K562 (cell line): ENCODE data around the gene ANKRD27. TPM values are rescaled to one million over a fixed set of nuclear protein-coding genes. Genes with fewer than 3 reads are reported as not detected.

Experiments used
- ATAC-seq: fragments of 200-7000 bp; cut with Tn5 transposase; 3 replicates; pipeline ENCODE4 v1.9.1; 2020; ENCODE audit warnings: moderate library complexity
- BruUV-seq: library from RNA; stranded (reverse); fragments of 400-500 nt; replicated peaks from 2 replicates; lab custom pipeline; 2021; lab: Mats Ljungman, UMichigan
- CTCF ChIA-PET: fragments of 300-600 bp; formaldehyde crosslinking; extraction: SDS; loops from one replicate; lab custom pipeline; 2021; ENCODE audit warnings: low intra/inter-chr PET ratio; lab: Yijun Ruan, JAX
- POLR2A ChIA-PET: fragments of 300-600, 350-650 bp; sonication (Branson Sonifier 250); formaldehyde crosslinking; extraction: SDS; loops from one replicate; lab custom pipeline; 2021; ENCODE audit warnings: antibody characterized with exemption, inconsistent platforms; lab: Yijun Ruan, JAX
- DNase-seq, 4 experiments: peaks; one replicate each; pipeline versions ENCODE4 v3.0.0 to v3.0.0-alpha.2; 2011 to 2018; ENCODE audit warnings: low spot score in 3 of 4, mixed read lengths in 3 of 4; ENCODE audit errors: extremely low read depth in 1 of 4
- FAIRE-seq: peaks from 2 replicates; lab custom pipeline; 2011; peaks lifted over from hg19 to GRCh38; lab: Jason Lieb, UNC
- H2AFZ ChIP-seq: 2 replicates; pipeline ENCODE4 v1.6.0; 2011; ENCODE audit warnings: low read depth, low read length, control low read depth, inconsistent platforms
- H3K27ac ChIP-seq: fragments of 200-600 bp; 3 replicates; pipeline ENCODE4 v1.8.0; 2011; ENCODE audit warnings: low read depth, mild to moderate bottlenecking, control low read depth, inconsistent platforms, low read length, moderate library complexity, mixed read lengths; ENCODE audit errors: extremely low read depth
- H3K27me3 ChIP-seq, 2 experiments: fragments of 300-600 bp in 1 of 2; 2 replicates in 1 of 2; 3 replicates in 1 of 2; pipeline versions ENCODE4 v1.6.0 to v1.8.0; 2011; ENCODE audit warnings: inconsistent platforms in 2 of 2, low read length in 2 of 2, mild to moderate bottlenecking in 1 of 2, mixed read lengths in 1 of 2, moderate library complexity in 1 of 2; ENCODE audit not compliant: control insufficient read depth in 2 of 2, insufficient read depth in 2 of 2
- H3K36me3 ChIP-seq: fragments of 300-600 bp; 3 replicates; pipeline ENCODE4 v1.8.0; 2011; ENCODE audit warnings: mild to moderate bottlenecking, low read length, inconsistent platforms; ENCODE audit not compliant: control insufficient read depth, insufficient read depth
- H3K4me1 ChIP-seq, 2 experiments: fragments of 200-600 bp in 1 of 2; replicated peaks in 1 of 2; 2 replicates in 1 of 2; 3 replicates in 1 of 2; pipeline versions ENCODE4 v1.5.1 to v1.8.0; 2011; ENCODE audit warnings: inconsistent platforms in 2 of 2, low read length in 2 of 2, mild to moderate bottlenecking in 1 of 2, mixed read lengths in 1 of 2, moderate library complexity in 1 of 2; ENCODE audit not compliant: control insufficient read depth in 2 of 2, insufficient read depth in 2 of 2
- H3K4me2 ChIP-seq: 2 replicates; pipeline ENCODE4 v1.6.1; 2011; ENCODE audit warnings: low read length, control low read depth, inconsistent platforms, mixed read lengths; ENCODE audit not compliant: insufficient read depth
- H3K4me3 ChIP-seq: fragments of 200-600 bp; sonication (generic), shearing (Covaris generic); 2 replicates; pipeline ENCODE4 v1.5.1; 2016; ENCODE audit warnings: control low read depth, inconsistent platforms
- H3K79me2 ChIP-seq: fragments of 200-600 bp; 3 replicates; pipeline ENCODE4 v1.8.0; 2011; ENCODE audit warnings: low read length, inconsistent platforms; ENCODE audit not compliant: control insufficient read depth, insufficient read depth
- H3K9ac ChIP-seq, 2 experiments: 2 replicates each; pipeline versions ENCODE4 v1.6.0 to v1.6.1; 2011; ENCODE audit warnings: low read depth in 2 of 2, low read length in 2 of 2, control low read depth in 1 of 2, inconsistent platforms in 1 of 2, mild to moderate bottlenecking in 1 of 2, mixed read lengths in 1 of 2; ENCODE audit not compliant: insufficient read depth in 1 of 2
- H3K9me1 ChIP-seq: one replicate; pipeline ENCODE4 v1.6.0; 2011; ENCODE audit warnings: inconsistent platforms, mild to moderate bottlenecking, low read length, moderate library complexity; ENCODE audit not compliant: control insufficient read depth, insufficient read depth
- H3K9me3 ChIP-seq: replicated peaks from 2 replicates; pipeline ENCODE4 v1.5.1; 2011; ENCODE audit warnings: low read depth, low read length, inconsistent platforms; ENCODE audit not compliant: control insufficient read depth, insufficient read depth
- H4K20me1 ChIP-seq: replicated peaks from 2 replicates; pipeline ENCODE4 v1.6.1; 2011; ENCODE audit warnings: low read length, inconsistent platforms, mixed read lengths; ENCODE audit not compliant: control insufficient read depth, insufficient read depth
- GABPA ChIP-seq: fragments of 200-800 bp; sonication (Bioruptor generic); conservative IDR thresholded peaks from 2 replicates; pipeline ENCODE4 v1.6.1; 2016; ENCODE audit warnings: low read depth, missing genetic modification characterization, missing compliant biosample characterization
- HIVEP1 ChIP-seq: fragments of 250-450 bp; sonication (Bioruptor Pico); IDR thresholded peaks from 2 replicates; pipeline ENCODE4 v1.4.0; 2020; ENCODE audit warnings: mild to moderate bottlenecking
- KHSRP ChIP-seq: fragments of 450-650 bp; IDR thresholded peaks from 2 replicates; pipeline ENCODE4 v1.6.1; 2017
- POLR2G ChIP-seq: fragments of 200-400 bp; formaldehyde crosslinking; IDR thresholded peaks from 2 replicates; pipeline ENCODE4 v1.6.1; 2017; ENCODE audit warnings: low read depth, mild to moderate bottlenecking, antibody characterized with exemption, low read length, moderate library complexity
- RCOR1 ChIP-seq, 2 experiments: IDR thresholded peaks; 2 replicates each; pipeline ENCODE4 v1.6.1; 2012; ENCODE audit warnings: low read depth in 2 of 2, low read length in 2 of 2, borderline replicate concordance in 1 of 2, improper control_type of control experiment in 1 of 2
- SMARCE1 ChIP-seq: fragments of 450-650 bp; IDR thresholded peaks from 2 replicates; pipeline ENCODE4 v1.7.1; 2016; ENCODE audit warnings: mild to moderate bottlenecking
- ZNF354B ChIP-seq: fragments of 250-450 bp; sonication (Bioruptor Pico); IDR thresholded peaks from 2 replicates; pipeline ENCODE4 v1.4.0; 2020
- ZNF76 ChIP-seq: fragments of 250-450 bp; sonication (Bioruptor Pico); IDR thresholded peaks from 2 replicates; pipeline ENCODE4 v1.4.0; 2020; ENCODE audit warnings: mild to moderate bottlenecking, moderate library complexity, borderline replicate concordance
- ZNF77 ChIP-seq: fragments of 250-450 bp; sonication (Bioruptor Pico); IDR thresholded peaks from 2 replicates; pipeline ENCODE4 v1.5.0; 2020
- WGBS: fragments of 100-300 bp; shearing (Covaris generic); methylation state at CpG from one replicate; pipeline ENCODE4 v1.1.6; 2016; ENCODE audit warnings: low coverage, mixed read lengths; ENCODE audit not compliant: insufficient coverage; ENCODE audit errors: missing lambda C conversion rate; 5-methylcytosine and 5-hydroxymethylcytosine counted together
- in situ Hi-C: fragments of 300-500 bp; cut with MboI; formaldehyde crosslinking; loops from 4 replicates; pipeline ENCODE4 v1.15.0; 2018; ENCODE audit warnings: inconsistent platforms, mixed read lengths
- intact Hi-C: fragments of 100-400 bp; cut with micrococcal nuclease; formaldehyde crosslinking; loops from 2 replicates; pipeline ENCODE4 v1.14.2; 2022
- polyA plus RNA-seq, 8 experiments: library from polyadenylated mRNA; depleted of rRNA in 4 of 8; stranded (reverse) in 5 of 8; unstranded in 3 of 8; fragments of >200 nt; fragmentation: Nextera tagmentation in 2 of 8; fragmentation: Illumina TruSeq in 1 of 8; extraction: Ambion mirVana in 2 of 8; extraction: Trizol in 1 of 8; gene quantifications; 2 replicates each; pipeline versions ENCODE4 v1.2.1 to v1.2.3, GENCODE V29; 2011 to 2014; ENCODE audit warnings: inconsistent platforms in 1 of 8, missing spikeins in 1 of 8
- total RNA-seq, 7 experiments: library from RNA; depleted of rRNA in 6 of 7; stranded (reverse); fragments of >200 nt in 6 of 7; fragmentation: Illumina TruSeq in 2 of 7; extraction: Trizol in 2 of 7; gene quantifications; 2 replicates each; pipeline versions ENCODE4 v1.2.1 to v1.2.3, GENCODE V29; 2011 to 2021; ENCODE audit warnings: low replicate concordance in 1 of 7
- TF ChIP-seq, protein P1 (sequence below): IDR thresholded peaks from 2 replicates; pipeline ENCODE4 v1.6.1; 2011; ENCODE audit warnings: borderline replicate concordance, low read depth, mild to moderate bottlenecking, moderate library complexity, low read length; ENCODE audit not compliant: insufficient read depth, poor library complexity, severe bottlenecking
- TF ChIP-seq, protein P2 (sequence below): fragments of 150-350 bp; conservative IDR thresholded peaks from 2 replicates; pipeline ENCODE4 v1.6.1; 2014; ENCODE audit warnings: low read length

Gene ANKRD27
- total and polyA plus RNA-seq, 9 of the 15 experiments (the other 6 are each of a cell fraction or from before 2014, with no cell fraction given), result 5.3 to 71.3 (median 54.2) TPM

DNA sequence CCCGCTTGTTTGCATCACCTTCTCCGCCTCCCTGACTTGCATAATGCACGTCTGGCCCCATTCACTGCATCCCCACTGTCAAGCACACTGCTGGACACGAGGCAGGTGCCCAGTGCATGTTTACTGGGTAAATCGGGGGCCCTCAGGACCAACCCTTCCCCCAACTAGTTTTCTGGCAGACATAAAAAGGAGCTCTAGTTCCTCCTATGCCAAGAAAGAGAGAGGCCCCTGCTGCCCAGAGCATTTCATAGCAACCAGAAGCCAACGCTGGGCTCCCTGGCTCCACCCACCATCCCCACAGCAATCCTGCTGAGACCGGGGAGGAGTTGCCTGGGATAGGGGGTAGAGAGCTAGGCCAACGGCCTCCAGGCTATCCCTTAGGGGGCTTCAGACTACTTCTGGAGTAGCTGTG is 23.2 kb downstream of the ANKRD27 start:
- Histone ChIP-seq H3K27ac (no peak overlapping the region), H3K4me1 (no peaks in the 10 kb centered on the region), H3K27me3 (no peaks in the 10 kb centered on the region), H3K36me3 (peaks cover 85% of the 10 kb centered on the region; the same call in 2 of the 3 replicates), H3K4me3 (no peak overlapping the region), H2AFZ (no peak overlapping the region), H3K4me2 (no peak overlapping the region), H3K79me2 (peaks cover 22% of the 10 kb centered on the region), H3K9me1 (no peaks in the 10 kb centered on the region), H3K9ac (no peak overlapping the region), H4K20me1 (0 out of 2 replicates have a peak, but pooled peaks cover 4% of the 10 kb centered on the region), H3K9me3 (no peaks in the 10 kb centered on the region)
- no TSS peak for BruUV-seq
- intact Hi-C loops, result no loop called here
- no peak for DNase-seq
- ChIA-PET CTCF (no interaction called here), POLR2A (interaction anchor here (0.6 kb wide), 2 partner anchors 48 to 480 kb away, joined by 3 read pairs; no protein-coding TSS in a partner anchor)
- WGBS, result 91% methylated on average over 5 of the region's 8 CpGs
- TF ChIP-seq HIVEP1 (CRISPR knock-in tag), result no peak
- TF ChIP-seq POLR2G, result 0 out of 2 replicates have a peak, but pooled peaks have one; percentile 30
- 0 out of 3 replicates have a peak, but pooled peaks have one; percentile 31 for ATAC-seq
- no peak for FAIRE-seq
- in situ Hi-C loops, result no loop called here

DNA sequence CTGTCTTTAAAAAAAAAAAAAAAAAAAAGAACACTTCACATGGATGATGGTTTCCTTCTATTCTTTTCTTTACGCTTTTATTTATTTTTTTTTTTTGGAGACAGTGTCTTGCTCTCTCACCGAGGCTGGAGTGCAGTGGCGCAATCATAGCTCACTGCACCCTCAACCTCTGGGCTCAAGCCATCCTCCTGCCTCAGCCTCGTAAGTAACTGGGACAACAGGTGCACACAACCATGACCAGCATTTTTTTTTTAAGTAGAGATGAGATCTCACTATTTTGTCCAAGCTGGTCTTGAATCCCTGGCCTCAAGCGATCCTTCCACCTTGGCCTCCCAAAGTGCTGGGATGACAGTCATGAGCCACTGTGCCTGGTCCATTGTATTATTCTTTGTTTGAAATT is 24.3 kb downstream of the ANKRD27 start:
- Histone ChIP-seq H3K36me3 (peaks cover 83% of the 10 kb centered on the region; the same call in 2 of the 3 replicates), H3K9ac (no peak overlapping the region), H3K27me3 (no peaks in the 10 kb centered on the region), H3K4me1 (no peaks in the 10 kb centered on the region), H3K27ac (no peak overlapping the region), H2AFZ (no peak overlapping the region), H3K4me2 (no peak overlapping the region), H3K4me3 (no peak overlapping the region), H4K20me1 (0 out of 2 replicates have a peak, but pooled peaks cover 4% of the 10 kb centered on the region), H3K9me3 (no peaks in the 10 kb centered on the region), H3K79me2 (peaks cover 18% of the 10 kb centered on the region), H3K9me1 (no peaks in the 10 kb centered on the region)
- in situ Hi-C loops (no loop called here), intact Hi-C loops (no loop called here)
- POLR2A ChIA-PET, result no interaction called here
- CTCF ChIA-PET, result no interaction called here
- DNase-seq, result no peak
- WGBS, result 94% methylated on average over 3 of the region's 5 CpGs
- no TSS peak for BruUV-seq
- no peak for FAIRE-seq
- ATAC-seq, result no peak
- TF ChIP-seq GABPA (tag) (no peak), KHSRP (no peak), SMARCE1 (no peak), RCOR1 (IDR thresholded peaks at IDR 0.05; ENCODE audit: borderline replicate concordance in 1 of 2, low read depth in 2 of 2, low read length in 2 of 2) (no peak), ZNF354B (CRISPR knock-in tag) (no peak), ZNF77 (CRISPR knock-in tag) (no peak), ZNF76 (no peak)
- TF ChIP-seq, protein P1, sequence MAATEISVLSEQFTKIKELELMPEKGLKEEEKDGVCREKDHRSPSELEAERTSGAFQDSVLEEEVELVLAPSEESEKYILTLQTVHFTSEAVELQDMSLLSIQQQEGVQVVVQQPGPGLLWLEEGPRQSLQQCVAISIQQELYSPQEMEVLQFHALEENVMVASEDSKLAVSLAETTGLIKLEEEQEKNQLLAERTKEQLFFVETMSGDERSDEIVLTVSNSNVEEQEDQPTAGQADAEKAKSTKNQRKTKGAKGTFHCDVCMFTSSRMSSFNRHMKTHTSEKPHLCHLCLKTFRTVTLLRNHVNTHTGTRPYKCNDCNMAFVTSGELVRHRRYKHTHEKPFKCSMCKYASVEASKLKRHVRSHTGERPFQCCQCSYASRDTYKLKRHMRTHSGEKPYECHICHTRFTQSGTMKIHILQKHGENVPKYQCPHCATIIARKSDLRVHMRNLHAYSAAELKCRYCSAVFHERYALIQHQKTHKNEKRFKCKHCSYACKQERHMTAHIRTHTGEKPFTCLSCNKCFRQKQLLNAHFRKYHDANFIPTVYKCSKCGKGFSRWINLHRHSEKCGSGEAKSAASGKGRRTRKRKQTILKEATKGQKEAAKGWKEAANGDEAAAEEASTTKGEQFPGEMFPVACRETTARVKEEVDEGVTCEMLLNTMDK, result no peak
- TF ChIP-seq, protein P2, sequence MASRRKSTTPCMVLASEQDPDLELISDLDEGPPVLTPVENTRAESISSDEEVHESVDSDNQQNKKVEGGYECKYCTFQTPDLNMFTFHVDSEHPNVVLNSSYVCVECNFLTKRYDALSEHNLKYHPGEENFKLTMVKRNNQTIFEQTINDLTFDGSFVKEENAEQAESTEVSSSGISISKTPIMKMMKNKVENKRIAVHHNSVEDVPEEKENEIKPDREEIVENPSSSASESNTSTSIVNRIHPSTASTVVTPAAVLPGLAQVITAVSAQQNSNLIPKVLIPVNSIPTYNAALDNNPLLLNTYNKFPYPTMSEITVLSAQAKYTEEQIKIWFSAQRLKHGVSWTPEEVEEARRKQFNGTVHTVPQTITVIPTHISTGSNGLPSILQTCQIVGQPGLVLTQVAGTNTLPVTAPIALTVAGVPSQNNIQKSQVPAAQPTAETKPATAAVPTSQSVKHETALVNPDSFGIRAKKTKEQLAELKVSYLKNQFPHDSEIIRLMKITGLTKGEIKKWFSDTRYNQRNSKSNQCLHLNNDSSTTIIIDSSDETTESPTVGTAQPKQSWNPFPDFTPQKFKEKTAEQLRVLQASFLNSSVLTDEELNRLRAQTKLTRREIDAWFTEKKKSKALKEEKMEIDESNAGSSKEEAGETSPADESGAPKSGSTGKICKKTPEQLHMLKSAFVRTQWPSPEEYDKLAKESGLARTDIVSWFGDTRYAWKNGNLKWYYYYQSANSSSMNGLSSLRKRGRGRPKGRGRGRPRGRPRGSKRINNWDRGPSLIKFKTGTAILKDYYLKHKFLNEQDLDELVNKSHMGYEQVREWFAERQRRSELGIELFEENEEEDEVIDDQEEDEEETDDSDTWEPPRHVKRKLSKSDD, result no peak
